CD14-positive monocyte (primary cell): ENCODE data around the gene PACSIN1. TPM values are rescaled to one million over a fixed set of nuclear protein-coding genes. Genes with fewer than 3 reads are reported as not detected.

Experiments
- DNase-seq, 3 donors: peaks; one replicate each; pipeline ENCODE4 v3.0.0-alpha.2; 2011 to 2022
- H2AFZ ChIP-seq: 2 replicates; pipeline ENCODE4 v1.6.0; 2012; ENCODE audit warnings: mild to moderate bottlenecking, low read depth, low read length, inconsistent platforms; ENCODE audit not compliant: insufficient read depth, poor library complexity, severe bottlenecking
- H3K27ac ChIP-seq, 2 donors: 1 replicate in 1 of 2; 2 replicates in 1 of 2; pipeline ENCODE4 v1.5.1; 2012 to 2013; ENCODE audit warnings: low read length in 2 of 2, control low read depth in 1 of 2, inconsistent platforms in 1 of 2, low read depth in 1 of 2, mild to moderate bottlenecking in 1 of 2
- H3K27me3 ChIP-seq, 2 donors: one replicate each; pipeline versions ENCODE4 v1.6.0 to v1.6.1; 2011 to 2013; ENCODE audit warnings: low read length in 2 of 2; ENCODE audit not compliant: control insufficient read depth in 2 of 2, insufficient read depth in 2 of 2
- H3K36me3 ChIP-seq, 2 donors: replicated peaks in 1 of 2; 1 replicate in 1 of 2; 2 replicates in 1 of 2; pipeline versions ENCODE4 v1.5.1 to v1.6.1; 2012 to 2013; ENCODE audit warnings: low read length in 2 of 2, control low read depth in 1 of 2, inconsistent platforms in 1 of 2, mild to moderate bottlenecking in 1 of 2; ENCODE audit not compliant: insufficient read depth in 2 of 2, control insufficient read depth in 1 of 2
- H3K4me1 ChIP-seq, 2 donors: 1 replicate in 1 of 2; 2 replicates in 1 of 2; pipeline versions ENCODE4 v1.5.1 to v1.6.1; 2012 to 2013; ENCODE audit warnings: low read length in 2 of 2, control low read depth in 1 of 2, inconsistent platforms in 1 of 2, mild to moderate bottlenecking in 1 of 2, moderate library complexity in 1 of 2; ENCODE audit not compliant: insufficient read depth in 2 of 2, control insufficient read depth in 1 of 2
- H3K4me2 ChIP-seq: replicated peaks from 2 replicates; pipeline ENCODE3; 2012; ENCODE audit warnings: low read length, moderate library complexity, mild to moderate bottlenecking; ENCODE audit not compliant: poor library complexity, severe bottlenecking; ENCODE audit errors: extremely low read depth
- H3K4me3 ChIP-seq, 3 experiments: fragments of 200-600 bp in 1 of 3; sonication (generic) in 1 of 3; replicated peaks in 1 of 3; 1 replicate in 2 of 3; 2 replicates in 1 of 3; pipeline ENCODE4 v1.5.1; 2011 to 2013; ENCODE audit warnings: low read length in 3 of 3, mild to moderate bottlenecking in 3 of 3, control low read depth in 2 of 3, low read depth in 2 of 3, inconsistent platforms in 1 of 3, moderate library complexity in 1 of 3
- H3K79me2 ChIP-seq: 2 replicates; pipeline ENCODE4 v1.6.0; 2012; ENCODE audit warnings: mild to moderate bottlenecking, control low read depth, inconsistent platforms, low read length, moderate library complexity; ENCODE audit not compliant: insufficient read depth
- H3K9ac ChIP-seq: 2 replicates; pipeline ENCODE4 v1.6.0; 2017; ENCODE audit warnings: low read length, mild to moderate bottlenecking; ENCODE audit not compliant: insufficient read depth, poor library complexity, severe bottlenecking
- H3K9me3 ChIP-seq, 2 donors: replicated peaks in 1 of 2; 1 replicate in 1 of 2; 2 replicates in 1 of 2; pipeline versions ENCODE4 v1.5.1 to v1.6.1; 2012 to 2013; ENCODE audit warnings: low read length in 2 of 2, control low read depth in 1 of 2; ENCODE audit not compliant: control insufficient read depth in 1 of 2, insufficient read depth in 1 of 2
- H4K20me1 ChIP-seq: 2 replicates; pipeline ENCODE4 v1.6.0; 2012; ENCODE audit warnings: mild to moderate bottlenecking, low read length, control low read depth, moderate library complexity; ENCODE audit not compliant: insufficient read depth
- H3K27ac Mint-ChIP-seq, 7 donors: one replicate each; pipeline ENCODE4 v1.8.0; 2020; ENCODE audit warnings: mild to moderate bottlenecking in 7 of 7, mixed read lengths in 7 of 7, moderate library complexity in 6 of 7, inconsistent platforms in 2 of 7
- H3K27me3 Mint-ChIP-seq, 3 donors: one replicate each; pipeline ENCODE4 v1.8.0; 2021 to 2022; ENCODE audit warnings: low read depth in 3 of 3, mild to moderate bottlenecking in 3 of 3, mixed read lengths in 3 of 3, moderate library complexity in 3 of 3, inconsistent platforms in 1 of 3
- H3K36me3 Mint-ChIP-seq, 2 donors: one replicate each; pipeline ENCODE4 v1.8.0; 2020; ENCODE audit warnings: mixed read lengths in 2 of 2, inconsistent platforms in 1 of 2, mild to moderate bottlenecking in 1 of 2
- H3K4me1 Mint-ChIP-seq: one replicate; pipeline ENCODE4 v1.8.0; 2020; ENCODE audit warnings: mild to moderate bottlenecking, mixed read lengths
- H3K4me3 Mint-ChIP-seq, 2 donors: one replicate each; pipeline ENCODE4 v1.8.0; 2020; ENCODE audit warnings: mild to moderate bottlenecking in 2 of 2, mixed read lengths in 2 of 2, moderate library complexity in 1 of 2
- H3K9me3 Mint-ChIP-seq, 7 donors: one replicate each; pipeline ENCODE4 v1.8.0; 2020 to 2022; ENCODE audit warnings: mixed read lengths in 7 of 7, mild to moderate bottlenecking in 6 of 7, moderate library complexity in 6 of 7, inconsistent platforms in 2 of 7
- CTCF ChIP-seq: fragments of 200-600 bp; IDR thresholded peaks from one replicate; pipeline ENCODE4 v1.8.0; 2022; ENCODE audit warnings: antibody characterized with exemption, mild to moderate bottlenecking
- WGBS: methylation state at CpG from one replicate; pipeline ENCODE4 v1.1.5; 2013; ENCODE audit warnings: missing lambda C conversion rate; ENCODE audit not compliant: insufficient coverage; 5-methylcytosine and 5-hydroxymethylcytosine counted together
- intact Hi-C, 2 donors: fragments of 100-400 bp; cut with micrococcal nuclease; formaldehyde crosslinking; loops; one replicate each; pipeline versions ENCODE4 v1.15.0 to v1.15.1; 2023
- polyA plus RNA-seq, 3 donors: library from polyadenylated mRNA; depleted of rRNA in 1 of 3; unstranded in 2 of 3; stranded (reverse) in 1 of 3; fragments of 300-500 nt in 2 of 3; fragments of >200 nt in 1 of 3; fragmentation: Illumina TruSeq in 2 of 3; gene quantifications; 1 replicate in 2 of 3; 2 replicates in 1 of 3; pipeline ENCODE4 v1.2.3, GENCODE V29; 2012 to 2021

Gene PACSIN1
- polyA plus RNA-seq, 3 donors: not detected

DNA sequence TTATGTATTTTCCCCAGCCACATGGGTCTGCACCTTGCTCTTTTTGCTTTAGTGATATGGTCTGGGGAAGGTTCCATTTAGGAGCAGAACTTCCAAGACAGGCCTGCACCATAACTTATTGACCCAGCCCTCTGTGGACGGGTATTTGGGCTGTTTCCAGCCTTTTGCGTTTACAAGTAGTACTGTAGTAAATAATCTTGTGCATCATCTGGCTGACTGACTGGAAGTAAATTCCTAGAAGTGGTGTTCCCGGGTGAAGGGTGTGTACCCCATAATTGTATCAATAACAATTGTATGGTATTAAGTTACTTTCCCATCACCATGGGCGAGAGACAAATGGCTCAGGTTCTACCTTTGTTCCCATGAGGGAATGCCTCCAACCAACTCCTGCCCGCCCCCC, 58.6 kb downstream of the PACSIN1 start:
- H3K27ac Mint-ChIP-seq: no peak overlapping the region
- TF ChIP-seq CTCF: no peak
- Histone ChIP-seq H3K27me3 (no peaks in the 10 kb centered on the region), H2AFZ (no peak overlapping the region), H3K4me1 (peaks cover 7 to 8% of the 10 kb centered on the region in 2 donors), H4K20me1 (no peaks in the 10 kb centered on the region), H3K27ac (no peak overlapping the region), H3K79me2 (no peaks in the 10 kb centered on the region), H3K4me2 (no peak overlapping the region), H3K36me3 (no peaks in the 10 kb centered on the region), H3K9me3 (no peaks in the 10 kb centered on the region), H3K4me3 (no peak overlapping the region), H3K9ac (no peak overlapping the region)
- no CpG with 5 or more reads among the region's 5 CpGs for WGBS
- H3K4me3 Mint-ChIP-seq: no peak overlapping the region
- no peak for DNase-seq
- no peaks in the 10 kb centered on the region for H3K36me3 Mint-ChIP-seq
- no peaks in the 10 kb centered on the region for H3K9me3 Mint-ChIP-seq
- intact Hi-C loops: no loop called here
- peaks cover 10% of the 10 kb centered on the region for H3K4me1 Mint-ChIP-seq
- H3K27me3 Mint-ChIP-seq: peaks cover 2 to 9% (median 3%) of the 10 kb centered on the region in 3 donors

- Mint-ChIP-seq H3K27me3 (peaks cover 4 to 9% (median 7%) of the 10 kb centered on the region in 3 donors), H3K4me1 (peaks cover 10% of the 10 kb centered on the region), H3K9me3 (no peaks in the 10 kb centered on the region), H3K36me3 (no peaks in the 10 kb centered on the region), H3K4me3 (no peak overlapping the region), H3K27ac (no peak overlapping the region)
- Histone ChIP-seq H3K36me3 (no peaks in the 10 kb centered on the region), H3K79me2 (no peaks in the 10 kb centered on the region), H3K9me3 (no peaks in the 10 kb centered on the region), H4K20me1 (no peaks in the 10 kb centered on the region), H3K4me3 (no peak overlapping the region), H3K4me1 (peaks cover 7 to 8% of the 10 kb centered on the region in 2 donors), H3K27me3 (no peaks in the 10 kb centered on the region), H3K9ac (no peak overlapping the region), H3K4me2 (no peak overlapping the region), H3K27ac (no peak overlapping the region), H2AFZ (peak overlapping the region; percentile 36)
- DNase-seq: no peak
- intact Hi-C loops: loop anchor here in 1 of 2 donors (5.0 kb wide), 1 partner anchor 82 kb away; no protein-coding TSS in a partner anchor
- TF ChIP-seq CTCF: no peak
- WGBS: 100% methylated on average over 1 of the region's 5 CpGs
Observed at GRCh38 chr6:34524971-34525370, 59.1 kb downstream of the PACSIN1 start.
